CD1c-positive myeloid dendritic cell (primary cell): ENCODE measurements around the gene DSTYK.
A peak's percentile ranks its signal among the peaks of the same experiment; 100 is the strongest.
"Not testable (repeated sequence)": the region's sequence is repeated elsewhere in the genome, so short reads cannot be mapped to it uniquely, and the experiment has no call there.

Experiments used
- DNase-seq: peaks from one replicate; pipeline ENCODE4 v3.0.0-alpha.2; 2016; ENCODE audit errors: extremely low spot score

The DSTYK gene

DNA sequence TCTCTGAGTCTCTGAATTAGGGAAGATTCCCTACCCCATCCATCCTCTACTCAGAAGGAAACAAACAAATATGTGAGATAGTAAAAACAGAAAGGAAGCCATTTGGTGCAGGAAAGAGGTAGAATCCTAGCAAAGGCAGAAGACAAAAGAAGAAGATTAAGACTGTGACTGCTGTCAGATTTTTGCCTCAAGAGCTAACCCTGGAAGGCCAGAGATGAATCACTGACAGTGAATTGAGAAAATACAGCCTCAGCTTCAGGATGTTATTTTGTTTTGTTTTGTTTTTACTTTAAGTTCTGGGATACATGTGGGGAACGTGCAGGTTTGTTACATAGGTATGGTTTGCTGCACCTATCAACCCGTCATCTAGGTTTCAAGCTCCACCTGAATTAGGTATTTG is 31.7 kb downstream of the DSTYK start:
- no peak for DNase-seq

DNA sequence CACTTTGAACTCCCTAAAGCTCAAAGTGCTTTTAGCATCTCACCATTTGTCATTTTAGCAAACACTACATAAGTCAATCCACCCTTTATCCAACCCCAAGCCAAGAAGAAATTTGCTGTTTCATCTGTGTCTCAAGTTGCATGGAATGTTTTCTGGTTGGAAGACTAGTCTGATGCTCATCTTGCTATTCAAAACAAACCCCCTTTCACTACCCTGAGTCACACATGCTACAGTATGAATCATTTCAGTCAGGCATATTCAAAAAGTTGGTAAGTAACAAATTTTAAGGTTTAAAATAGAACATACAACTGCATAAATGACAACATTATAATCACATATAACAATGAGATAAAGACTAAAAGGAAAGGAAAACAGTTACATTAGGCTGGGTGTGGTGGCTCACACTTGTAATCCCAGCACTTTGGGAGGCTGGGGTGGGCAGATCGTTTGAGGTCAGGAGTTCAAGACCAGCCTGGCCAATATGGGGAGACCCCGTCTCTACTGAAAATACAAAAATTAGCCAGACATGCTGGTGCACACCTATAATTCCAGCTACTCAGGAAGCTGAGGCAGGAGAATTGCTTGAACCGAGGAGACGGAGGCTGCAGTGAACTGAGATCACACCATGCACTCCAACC is 38.7 kb downstream of the DSTYK start:
- DNase-seq, result no peak

DNA sequence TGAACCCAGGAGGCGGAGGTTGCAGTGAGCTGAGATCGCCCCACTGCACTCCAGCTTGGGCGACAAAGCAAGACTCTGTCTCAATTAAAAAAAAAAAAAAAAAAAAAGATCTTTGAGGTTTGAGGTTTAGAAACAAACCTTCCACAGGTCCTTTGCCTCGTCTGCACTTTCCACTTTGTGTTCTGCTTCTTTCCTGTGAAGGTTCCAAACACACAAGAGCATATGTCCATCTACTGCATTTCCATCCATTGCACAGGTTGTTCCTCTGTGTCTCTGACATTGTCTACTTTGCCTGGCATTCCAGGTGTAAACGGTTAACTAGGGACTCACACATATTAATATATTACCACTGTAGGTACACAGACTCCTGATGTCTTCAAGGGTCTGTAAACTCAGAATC is 40.1 kb downstream of the DSTYK start:
- no peak for DNase-seq

DNA sequence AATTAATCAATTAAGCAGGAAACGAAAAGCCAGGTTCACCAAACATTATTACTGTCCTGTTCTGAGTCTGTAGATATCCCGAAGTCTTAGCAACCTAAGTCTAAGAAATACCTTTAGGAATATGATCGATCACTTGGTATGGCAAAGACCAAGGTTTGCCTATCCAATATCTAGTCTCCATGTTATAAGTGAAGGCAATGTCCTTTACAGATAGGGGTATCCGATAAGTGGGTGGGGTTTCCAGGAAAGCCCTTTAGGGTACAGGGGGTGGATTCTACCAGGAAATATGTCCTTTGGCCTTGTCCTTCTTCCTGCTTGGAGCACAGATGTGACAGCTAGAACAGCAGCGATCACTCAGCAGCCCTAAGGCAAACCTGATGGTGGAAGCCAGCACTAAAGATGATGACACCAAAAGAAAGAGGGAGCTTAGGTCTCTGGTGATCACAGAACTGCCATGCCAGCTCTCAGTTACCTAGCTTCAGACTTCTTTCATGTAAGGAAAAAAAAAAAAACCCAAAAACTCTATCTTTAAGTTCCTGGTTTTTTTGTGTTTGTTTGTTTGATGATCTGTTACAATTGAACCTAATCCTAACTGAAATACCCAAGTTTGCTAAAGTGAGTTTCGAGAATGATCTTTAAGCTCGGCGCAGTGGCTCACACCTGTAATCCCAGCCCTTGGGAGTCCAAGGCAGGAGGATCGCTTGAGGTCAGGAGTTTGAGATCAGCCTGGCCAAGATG is 40.8 kb downstream of the DSTYK start:
- DNase-seq, result no peak

DNA sequence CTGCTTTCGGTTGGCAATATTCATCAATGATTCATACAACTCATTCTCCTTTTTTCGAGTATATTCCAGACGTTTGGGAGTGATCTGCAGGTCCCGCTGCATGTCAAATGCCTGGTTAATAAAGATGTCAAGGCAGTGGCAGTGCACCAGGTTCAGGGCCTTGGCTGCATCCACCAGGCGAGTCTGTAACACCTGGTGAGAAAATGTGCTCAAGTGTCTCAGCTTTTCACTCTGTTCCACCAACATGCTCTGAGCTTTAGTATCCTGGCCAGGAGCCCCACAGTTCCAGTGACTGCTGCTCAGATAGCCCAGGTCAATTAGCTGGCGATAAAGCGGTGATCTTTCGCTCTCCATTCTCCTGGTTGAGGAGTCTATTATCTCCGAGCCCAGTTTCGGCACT is 42.3 kb downstream of the DSTYK start:
- DNase-seq, result no peak

DNA sequence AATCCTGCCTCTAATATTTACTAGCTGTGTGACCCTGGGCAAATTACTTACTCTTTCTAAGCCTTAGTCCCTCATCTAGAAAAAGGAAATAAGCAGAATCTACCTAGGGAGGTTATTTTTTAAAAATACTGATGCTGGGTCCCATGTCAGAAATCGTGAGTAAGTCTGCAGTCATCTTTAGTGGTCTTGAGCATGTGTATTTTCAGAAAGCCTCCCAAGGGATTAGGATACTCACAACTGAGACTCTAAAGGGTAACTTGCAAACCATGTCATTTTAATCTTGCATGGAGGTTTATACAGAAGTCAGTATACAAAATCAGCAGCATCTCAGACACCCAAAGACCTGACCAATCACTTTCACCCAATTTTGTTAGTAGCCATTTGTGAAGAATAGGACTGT is 43.2 kb downstream of the DSTYK start:
- no peak for DNase-seq

DNA sequence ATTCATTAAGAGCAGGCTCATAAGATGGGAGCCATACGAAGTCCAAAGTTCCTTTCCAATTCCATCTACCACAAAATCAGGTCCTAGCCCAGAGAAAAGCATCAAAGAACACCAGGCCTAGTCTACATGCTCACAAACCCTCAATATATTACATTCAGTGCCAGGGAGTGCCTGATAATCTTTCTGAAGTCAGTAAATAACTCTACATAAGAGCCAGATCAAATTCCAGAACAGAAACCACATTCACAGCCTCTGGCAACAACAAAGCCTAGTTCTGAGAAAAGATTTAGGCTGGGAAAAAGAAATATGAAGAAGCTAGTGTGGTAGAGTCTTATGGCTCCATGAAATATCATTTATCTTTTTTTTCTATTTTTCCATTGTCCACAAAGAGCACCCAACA is 49.2 kb downstream of the DSTYK start:
- no peak for DNase-seq

DNA sequence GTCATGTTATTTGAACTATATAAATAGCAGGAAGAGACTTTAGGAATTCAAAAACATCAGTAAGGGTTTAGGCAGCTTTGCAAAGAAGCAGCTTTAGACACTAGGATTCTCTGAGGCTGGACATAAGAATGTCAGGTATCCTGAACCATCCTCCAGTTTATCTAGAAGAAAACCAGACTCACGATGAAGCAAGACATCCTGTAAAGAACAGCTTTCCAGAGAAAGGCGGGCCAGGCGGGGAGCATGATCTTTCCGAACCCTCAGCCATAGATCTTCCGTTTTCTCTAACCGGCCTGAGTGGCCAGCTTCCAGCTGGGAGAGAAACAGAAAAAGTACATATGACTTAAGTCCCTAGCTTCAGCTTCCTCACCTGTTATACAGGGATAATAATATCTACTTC is 50.4 kb downstream of the DSTYK start:
- DNase-seq, result no peak

DNA sequence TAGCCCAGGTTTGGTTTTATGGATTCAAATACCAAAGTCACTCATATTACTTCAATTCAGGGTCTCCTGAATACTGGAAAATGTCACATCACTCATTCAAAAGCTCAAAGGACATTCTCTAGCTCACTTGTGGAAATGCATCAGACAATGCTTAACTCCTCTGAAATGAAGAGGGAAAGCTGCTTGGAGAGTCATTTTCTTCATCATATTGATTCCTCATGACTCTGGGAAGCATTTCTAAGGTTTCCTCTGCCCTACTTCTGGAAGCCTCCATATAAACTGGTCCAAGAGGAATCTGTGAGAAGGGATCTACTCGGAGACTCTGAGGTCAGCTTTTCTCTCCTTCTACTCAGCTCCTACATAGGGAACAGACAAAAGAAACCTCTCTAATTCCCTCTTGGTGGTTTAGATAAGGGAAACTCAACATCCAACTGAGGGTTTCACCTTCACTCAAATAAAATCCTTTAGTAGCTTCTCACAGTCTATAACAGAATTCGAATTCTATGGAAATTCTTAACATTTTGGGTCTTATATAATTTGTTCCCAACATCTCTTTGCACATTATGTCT is 53.4 kb downstream of the DSTYK start:
- no peak for DNase-seq

DNA sequence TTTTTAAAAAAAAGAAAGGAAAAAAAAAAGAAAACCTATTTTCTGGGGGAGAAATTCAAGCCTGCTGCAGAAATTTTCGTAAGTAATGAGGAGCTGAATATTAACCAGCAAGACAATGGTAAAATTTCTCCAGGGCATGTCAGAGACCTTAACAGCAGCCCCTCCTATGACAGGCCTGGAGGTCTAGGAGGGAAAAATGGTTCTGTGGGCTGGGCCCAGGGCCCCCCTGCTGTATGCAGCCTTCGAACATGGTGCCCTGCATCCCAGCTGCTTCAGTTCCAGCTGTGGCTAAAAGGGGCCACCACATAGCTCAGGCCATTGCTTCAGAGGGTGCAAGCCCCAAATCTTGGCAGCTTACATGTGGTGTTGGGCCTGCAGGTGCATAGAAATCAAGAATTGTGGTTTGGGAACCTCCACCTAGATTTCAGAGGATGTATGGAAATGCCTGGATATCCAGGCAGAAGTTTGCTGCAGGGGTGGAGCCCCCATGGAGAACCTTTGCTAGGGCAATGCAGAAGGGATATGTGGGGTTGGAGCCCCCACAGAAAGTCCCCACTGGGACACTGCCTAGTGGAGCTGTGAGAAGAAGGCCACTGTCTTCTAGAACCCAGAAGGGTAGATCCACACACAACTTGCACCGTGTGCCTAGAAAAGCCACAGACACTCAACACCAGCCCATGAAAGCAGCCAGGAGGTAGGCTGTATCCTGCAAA is 55.7 kb downstream of the DSTYK start:
- DNase-seq, result not testable (repeated sequence)

DNA sequence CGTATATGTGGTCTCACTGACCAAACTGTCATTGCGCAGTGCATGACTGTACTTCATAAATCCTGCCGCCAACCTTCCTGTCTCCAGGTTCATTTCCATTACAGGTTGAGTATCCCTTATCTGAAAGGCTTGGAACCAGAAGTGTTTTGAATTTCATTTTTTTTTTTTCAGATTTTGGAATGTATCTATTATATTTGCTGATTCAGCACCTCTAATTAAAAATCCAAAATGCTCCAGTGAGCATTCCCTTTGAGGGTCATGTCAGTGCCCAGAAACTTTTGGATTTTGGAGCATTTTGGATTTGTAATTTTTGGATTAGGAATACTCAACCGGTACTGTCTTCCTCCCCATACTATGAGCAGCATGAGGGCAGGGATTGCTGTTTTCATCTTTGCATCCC is 59.0 kb downstream of the DSTYK start:
- DNase-seq, result no peak

DNA sequence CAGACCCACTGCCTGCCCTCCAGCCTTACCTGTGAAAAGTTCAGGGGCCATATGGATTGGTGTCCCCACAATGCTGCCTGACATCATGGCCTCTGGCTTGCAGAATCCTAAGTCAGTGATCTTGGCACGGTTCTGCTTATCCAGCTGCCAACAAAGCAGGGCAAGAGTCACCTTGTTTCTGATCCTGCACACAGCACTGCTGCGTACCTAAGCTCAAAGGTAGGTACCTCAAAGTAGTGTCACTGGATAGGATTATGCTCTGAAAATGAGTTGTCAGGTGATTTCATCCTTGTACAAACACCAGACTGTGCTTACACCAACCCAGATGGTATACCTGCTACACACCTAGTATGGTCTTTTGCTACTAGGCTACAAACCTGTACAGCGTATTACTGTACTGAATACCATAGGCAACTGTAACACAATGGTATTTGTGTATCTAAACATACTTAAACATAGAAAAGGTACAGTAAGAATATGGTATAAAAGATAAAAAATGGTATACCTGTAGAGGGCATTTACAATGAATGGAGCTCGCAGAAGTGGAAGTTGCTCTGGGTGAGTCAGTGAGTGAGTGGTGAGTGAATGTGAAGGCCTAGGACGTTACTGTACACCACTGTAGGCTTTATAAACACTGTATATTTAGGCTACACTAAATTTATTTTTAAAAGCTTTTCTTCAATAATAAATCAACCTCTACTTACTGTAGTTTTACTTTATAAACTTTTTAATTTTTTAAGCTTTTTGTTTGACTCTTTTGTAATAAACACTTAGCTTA is 60.7 kb downstream of the DSTYK start:
- no peak for DNase-seq

DNA sequence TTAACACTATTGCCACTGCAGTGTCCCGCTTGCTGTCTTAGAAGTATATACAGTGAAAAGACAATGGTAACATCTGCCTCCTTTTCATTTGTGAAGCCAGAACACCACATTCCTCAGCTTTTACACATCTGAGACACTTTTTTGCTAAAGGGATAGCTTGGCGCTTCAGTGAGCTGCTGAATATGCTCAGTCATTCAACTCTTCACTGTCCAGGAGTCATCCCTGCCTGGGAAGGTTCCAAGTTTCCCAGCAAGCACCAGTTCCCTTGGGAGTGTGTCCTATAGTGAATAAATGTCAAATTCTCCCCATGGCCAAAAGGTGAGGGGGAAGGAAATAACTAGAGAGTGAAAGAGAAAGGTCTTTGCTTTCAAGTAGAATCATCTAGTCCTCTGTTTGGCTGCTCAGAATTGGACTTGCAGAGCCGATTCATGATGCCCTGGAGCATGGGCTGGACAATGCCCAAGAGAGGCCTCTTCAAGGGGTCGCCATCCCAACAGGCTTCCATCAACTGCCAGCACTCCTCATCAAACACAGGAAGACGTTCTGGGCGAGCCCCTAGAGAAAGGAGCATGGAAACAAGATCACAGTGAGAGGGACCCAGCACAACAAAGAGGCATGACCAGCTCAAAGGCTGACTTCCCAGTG is 64.2 kb downstream of the DSTYK start:
- no peak for DNase-seq

DNA sequence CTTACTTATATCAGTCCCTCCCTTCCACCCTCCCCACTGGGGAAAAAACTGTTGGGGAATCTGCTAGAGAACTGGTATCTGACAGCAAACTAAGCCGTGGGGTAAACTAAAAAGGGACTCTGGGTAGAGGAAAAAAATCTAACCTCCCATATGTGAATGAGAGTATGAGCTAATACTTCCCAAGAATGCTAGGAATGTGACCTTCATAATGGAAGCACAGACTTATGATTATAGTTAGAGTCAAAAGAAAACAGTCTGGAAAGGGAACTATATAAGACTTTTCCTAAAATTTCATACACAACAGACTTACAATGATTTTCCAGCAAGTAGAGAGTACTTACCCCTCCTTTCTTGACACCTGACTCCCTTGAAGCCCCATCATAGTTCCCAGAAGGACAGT is 66.8 kb downstream of the DSTYK start:
- no peak for DNase-seq

DNA sequence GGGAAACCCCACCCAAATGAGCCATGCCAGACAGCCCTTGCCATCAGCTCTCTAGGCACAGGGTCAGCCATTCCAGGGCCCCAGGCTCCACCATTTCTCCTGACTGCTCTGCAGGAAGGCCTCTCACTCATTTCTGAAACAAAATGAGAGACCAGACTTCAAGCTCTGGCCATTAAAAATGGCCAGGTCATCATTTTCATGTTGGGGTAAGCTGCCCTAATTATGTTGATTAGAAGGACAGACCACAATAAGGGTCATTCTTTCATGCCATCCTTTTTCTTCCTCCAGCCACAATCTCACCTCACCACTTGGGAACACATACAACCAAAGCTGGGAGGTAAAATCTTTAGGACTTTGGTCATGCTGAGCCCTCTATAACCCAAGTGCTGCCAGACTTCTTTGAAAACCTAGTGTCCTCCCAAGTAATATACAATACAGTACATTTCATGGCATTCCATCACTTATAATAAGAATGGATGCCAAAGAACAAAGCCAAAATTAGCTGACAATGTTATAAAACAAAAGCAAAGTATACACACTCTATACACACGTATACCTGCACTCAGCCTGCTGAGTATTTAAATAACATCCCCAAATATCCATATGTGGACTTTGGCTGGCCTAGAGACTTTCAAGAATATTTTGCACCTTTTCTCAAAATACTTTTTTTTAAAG is 67.3 kb downstream of the DSTYK start:
- no peak for DNase-seq

DNA sequence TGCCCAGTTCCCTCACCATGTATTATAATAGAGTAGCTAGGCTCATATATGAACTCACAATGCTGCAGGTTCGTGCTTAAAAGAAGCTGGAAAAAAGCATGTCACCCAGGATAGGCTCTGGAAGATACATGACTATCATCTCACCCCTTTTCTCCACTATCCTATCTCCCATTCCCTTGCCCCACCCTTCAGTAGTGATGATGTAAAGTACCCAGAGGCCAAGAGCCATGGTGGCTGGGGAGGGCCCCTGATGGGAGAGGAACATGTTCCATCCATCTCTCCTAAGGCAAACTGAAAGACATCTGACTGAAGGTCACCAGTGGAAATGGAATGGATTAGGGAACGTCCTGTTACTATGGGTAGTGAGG is 69.4 kb downstream of the DSTYK start:
- no peak for DNase-seq

DNA sequence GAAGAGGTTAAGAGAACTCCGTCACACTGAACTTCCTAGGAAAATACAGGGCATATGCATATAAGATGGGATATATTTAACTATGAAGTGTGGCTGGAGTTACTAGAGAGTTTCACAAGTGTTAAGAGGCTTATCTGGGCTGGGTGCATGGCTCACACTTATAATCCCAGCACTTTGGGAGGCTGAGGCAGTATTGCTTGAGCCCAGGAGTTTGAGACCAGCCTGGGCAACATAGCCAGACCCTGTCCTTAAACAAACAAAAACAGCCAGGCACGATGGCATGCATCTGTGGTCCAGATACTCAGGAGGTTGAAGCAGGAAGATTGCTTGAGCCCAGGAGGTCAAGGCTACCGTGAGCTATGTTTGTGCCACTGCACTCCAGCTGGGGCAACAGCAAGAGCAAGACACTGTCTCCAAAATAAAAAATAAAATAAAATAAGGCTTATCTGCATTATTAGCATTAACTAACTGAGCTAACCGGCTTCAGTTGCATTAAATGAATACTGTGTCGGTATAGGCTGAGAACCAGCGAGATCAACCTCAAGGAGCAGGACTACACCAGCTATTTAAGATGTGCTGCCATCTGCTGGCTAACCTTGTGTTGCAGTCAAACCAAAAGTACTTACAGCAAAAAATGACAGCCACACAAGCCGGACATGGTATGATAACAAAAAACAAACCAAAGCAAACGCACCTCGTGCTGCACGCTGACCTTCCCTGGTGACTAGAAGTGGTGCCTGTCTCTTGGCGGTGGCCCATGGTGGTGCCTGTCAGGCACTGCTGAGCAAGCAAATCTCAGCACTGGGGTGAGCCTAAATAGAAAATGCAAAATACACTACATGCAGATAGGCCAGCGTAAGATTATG is 70.0 kb downstream of the DSTYK start:
- DNase-seq, result peak; percentile 79

DNA sequence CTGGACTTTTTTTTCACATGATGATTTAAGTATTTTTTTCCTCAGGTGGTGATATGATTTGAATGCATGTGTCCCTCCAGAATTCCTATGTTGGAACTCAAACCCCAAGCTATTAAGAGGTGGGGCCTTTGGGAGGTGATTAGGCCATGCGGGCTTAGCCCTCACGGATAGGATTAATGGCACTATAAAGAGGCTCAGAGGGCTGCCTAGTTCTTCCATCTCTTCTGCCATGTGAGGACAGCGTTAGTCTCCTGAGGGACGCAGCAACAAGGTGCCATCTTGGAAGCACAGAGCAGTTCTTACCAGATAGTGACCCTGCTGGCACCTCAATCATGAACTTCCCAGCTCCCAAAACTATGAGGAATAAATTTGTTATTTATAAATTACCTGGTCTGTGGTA is 71.4 kb downstream of the DSTYK start:
- no peak for DNase-seq

DNA sequence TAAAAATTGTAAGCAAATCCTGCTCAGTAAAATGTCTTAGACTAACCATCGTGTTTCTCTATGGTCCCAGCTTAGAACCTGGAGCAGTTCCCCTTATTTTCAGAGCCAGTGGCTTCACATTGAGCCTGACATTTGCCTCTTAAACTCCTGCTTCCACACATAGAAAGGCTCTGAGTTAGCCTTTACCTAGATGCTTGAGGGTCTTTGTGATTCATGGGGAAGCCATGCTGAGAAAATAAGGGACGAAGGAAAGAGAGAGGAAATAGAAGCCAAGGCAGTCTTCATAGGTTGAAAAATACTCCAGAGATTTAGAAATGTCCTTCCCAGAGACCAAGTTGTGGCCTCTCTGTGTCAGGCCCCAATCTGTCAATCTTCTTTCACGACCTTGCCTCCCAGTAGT is 73.6 kb downstream of the DSTYK start:
- DNase-seq, result no peak

DNA sequence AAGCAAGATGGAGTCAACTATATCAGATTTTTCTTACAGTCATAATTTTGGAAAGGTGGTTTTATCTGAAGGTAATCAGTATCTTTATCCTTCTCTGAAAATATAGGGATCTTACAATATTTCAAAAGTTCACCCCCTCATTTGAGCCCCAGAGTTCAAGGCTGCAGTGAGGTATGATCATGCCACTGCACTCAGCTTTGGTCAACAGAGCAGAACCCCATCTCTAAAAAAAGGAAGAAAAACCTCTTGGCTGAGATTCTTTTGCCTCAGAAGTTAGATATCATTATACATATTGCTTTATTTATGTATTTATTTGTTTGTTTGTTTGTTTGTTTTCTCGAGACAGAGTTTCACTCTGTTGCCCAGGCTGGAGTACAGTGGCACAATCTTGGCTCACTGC is 78.2 kb downstream of the DSTYK start:
- DNase-seq, result no peak
